ENCODE measurements around the gene CNOT6.

Gene CNOT6

GRCh38 chr5:180589771-180590542, 95.8 kb downstream of the CNOT6 start:
- Histone ChIP-seq H3K9ac (ENCODE audit: low read depth, low read length) (no peak overlapping the region), H3K36me3 (ENCODE audit: insufficient read depth, low read length) (no peaks in the 10 kb centered on the region), H3K9me3 (ENCODE audit: insufficient read depth, low read length, severe bottlenecking) (no peaks in the 10 kb centered on the region), H3K4me1 (ENCODE audit: insufficient read depth, low read length) (no peaks in the 10 kb centered on the region), H2AFZ (ENCODE audit: low read depth, low read length) (no peak overlapping the region), H3K27ac (ENCODE audit: low read length) (no peak overlapping the region), H3K79me2 (ENCODE audit: insufficient read depth, low read length) (no peaks in the 10 kb centered on the region), H4K20me1 (ENCODE audit: insufficient read depth, low read length) (no peaks in the 10 kb centered on the region), H3K4me3 (ENCODE audit: low read depth in 1 of 2, low read length in 2 of 2) (no peak overlapping the region), H3K27me3 (ENCODE audit: insufficient read depth, low read length, poor library complexity) (peaks cover 7% of the 10 kb centered on the region), H3K4me2 (ENCODE audit: insufficient read depth, low read length) (no peak overlapping the region)
- TF ChIP-seq EZH2 (IDR thresholded peaks at IDR 0.05; ENCODE audit: borderline replicate concordance, low read depth, low read length, severe bottlenecking) (no peak), CTCF (IDR thresholded peaks at IDR 0.05; ENCODE audit: borderline replicate concordance, extremely low read depth, low read length, poor library complexity, severe bottlenecking) (no peak)
- ATAC-seq (ENCODE audit: insufficient read depth, low read depth) (no peak), DNase-seq (no peak)

- H3K27ac ChIP-seq (ENCODE audit: low read length) = no peak overlapping the region
- no peak for TF ChIP-seq EZH2 (IDR thresholded peaks at IDR 0.05; ENCODE audit: borderline replicate concordance, low read depth, low read length, severe bottlenecking)
- TF ChIP-seq CTCF (IDR thresholded peaks at IDR 0.05; ENCODE audit: borderline replicate concordance, extremely low read depth, low read length, poor library complexity, severe bottlenecking) = no peak
- no peak overlapping the region for H3K4me2 ChIP-seq (ENCODE audit: insufficient read depth, low read length)
- H3K79me2 ChIP-seq (ENCODE audit: insufficient read depth, low read length) = no peaks in the 10 kb centered on the region
- H3K4me1 ChIP-seq (ENCODE audit: insufficient read depth, low read length) = no peaks in the 10 kb centered on the region
- H4K20me1 ChIP-seq (ENCODE audit: insufficient read depth, low read length) = no peaks in the 10 kb centered on the region
- no peak overlapping the region for H3K9ac ChIP-seq (ENCODE audit: low read depth, low read length)
- H3K9me3 ChIP-seq (ENCODE audit: insufficient read depth, low read length, severe bottlenecking) = no peaks in the 10 kb centered on the region
- no peak for DNase-seq
- peaks cover 7% of the 10 kb centered on the region for H3K27me3 ChIP-seq (ENCODE audit: insufficient read depth, low read length, poor library complexity)
- no peak overlapping the region for H2AFZ ChIP-seq (ENCODE audit: low read depth, low read length)
- H3K36me3 ChIP-seq (ENCODE audit: insufficient read depth, low read length) = no peaks in the 10 kb centered on the region
- ATAC-seq (ENCODE audit: insufficient read depth, low read depth) = no peak
- H3K4me3 ChIP-seq (ENCODE audit: low read depth in 1 of 2, low read length in 2 of 2) = no peak overlapping the region
Observed at GRCh38 chr5:180590543-180591310, 96.5 kb downstream of the CNOT6 start.

- Histone ChIP-seq H2AFZ (ENCODE audit: low read depth, low read length) (no peak within 1 kb of the TSS), H3K4me1 (ENCODE audit: insufficient read depth, low read length) (no peaks in the 10 kb centered on the region), H3K4me2 (ENCODE audit: insufficient read depth, low read length) (no peak within 1 kb of the TSS), H3K4me3 (ENCODE audit: low read depth in 1 of 2, low read length in 2 of 2) (no peak within 1 kb of the TSS), H3K9me3 (ENCODE audit: insufficient read depth, low read length, severe bottlenecking) (no peaks in the 10 kb centered on the region), H3K79me2 (ENCODE audit: insufficient read depth, low read length) (no peaks in the 10 kb centered on the region), H3K27ac (ENCODE audit: low read length) (no peak within 1 kb of the TSS), H3K9ac (ENCODE audit: low read depth, low read length) (no peak within 1 kb of the TSS), H4K20me1 (ENCODE audit: insufficient read depth, low read length) (no peaks in the 10 kb centered on the region), H3K36me3 (ENCODE audit: insufficient read depth, low read length) (no peaks in the 10 kb centered on the region), H3K27me3 (ENCODE audit: insufficient read depth, low read length, poor library complexity) (peaks cover 7% of the 10 kb centered on the region)
- DNase-seq (no peak), ATAC-seq (ENCODE audit: insufficient read depth, low read depth) (no peak)
- TF ChIP-seq EZH2 (IDR thresholded peaks at IDR 0.05; ENCODE audit: borderline replicate concordance, low read depth, low read length, severe bottlenecking) = no peak
- no peak for TF ChIP-seq CTCF (IDR thresholded peaks at IDR 0.05; ENCODE audit: borderline replicate concordance, extremely low read depth, low read length, poor library complexity, severe bottlenecking)
Observed at GRCh38 chr5:180591311-180591887, 97.2 kb downstream of the CNOT6 start, which contains the start of gene SCGB3A1. TSS of gene SCGB3A1 (minus strand) at chr5:180591499. CDS start at chr5:180591462, 37 bp downstream.
